ENCODE measurements around the gene SULT4A1. TPM values are rescaled to one million over a fixed set of nuclear protein-coding genes. Genes with fewer than 3 reads are reported as not detected.
A peak's percentile ranks its signal among the peaks of the same experiment; 100 is the strongest.

The SULT4A1 gene
- total RNA-seq, 1 donor from 2014 or later: 5.9 TPM

- no peak for DNase-seq (ENCODE audit: low read depth)
- H3K4me1 Mint-ChIP-seq (ENCODE audit: low read depth, unreplicated experiment): peaks cover 32% of the 10 kb centered on the region
- peaks cover 17% of the 10 kb centered on the region for H3K4me1 ChIP-seq (ENCODE audit: insufficient read depth, low read length)
Measured at GRCh38 chr22:43825651-43826050, 36.7 kb downstream of the SULT4A1 start.

GRCh38 chr22:43824724-43825420 lies 37.4 kb downstream of the SULT4A1 start:
- Histone ChIP-seq H3K4me3 (ENCODE audit: insufficient read depth, low read depth, low read length) (no peak overlapping the region), H3K9ac (ENCODE audit: low read length) (no peak overlapping the region), H3K4me2 (ENCODE audit: low read length) (no peak overlapping the region), H3K4me1 (ENCODE audit: insufficient read depth, low read length) (peaks cover 17% of the 10 kb centered on the region), H3K36me3 (ENCODE audit: insufficient read depth, low read length) (no peaks in the 10 kb centered on the region), H3K27me3 (ENCODE audit: insufficient read depth, low read length) (no peaks in the 10 kb centered on the region), H3K27ac (ENCODE audit: low read depth, low read length) (no peak overlapping the region), H3K79me2 (ENCODE audit: insufficient read depth, low read length) (no peaks in the 10 kb centered on the region), H2AFZ (ENCODE audit: low read depth, low read length) (no peak overlapping the region), H3K9me3 (ENCODE audit: insufficient read depth, low read depth, low read length) (no peaks in the 10 kb centered on the region), H4K20me1 (ENCODE audit: insufficient read depth, low read length) (no peaks in the 10 kb centered on the region)
- no peak overlapping the region for H3K4me3 Mint-ChIP-seq (ENCODE audit: unreplicated experiment)
- H3K9me3 Mint-ChIP-seq (ENCODE audit: unreplicated experiment): no peaks in the 10 kb centered on the region
- no peak overlapping the region for H3K27ac Mint-ChIP-seq (ENCODE audit: unreplicated experiment)
- FAIRE-seq: no peak
- TF ChIP-seq CTCF (IDR thresholded peaks at IDR 0.05; ENCODE audit: insufficient read depth, low read depth, low read length) (no peak), EZH2 (IDR thresholded peaks at IDR 0.05; ENCODE audit: insufficient read depth, low read length) (no peak)
- H3K4me1 Mint-ChIP-seq (ENCODE audit: low read depth, unreplicated experiment): peaks cover 32% of the 10 kb centered on the region
- peaks cover 2% of the 10 kb centered on the region for H3K36me3 Mint-ChIP-seq (ENCODE audit: low read depth, unreplicated experiment)
- H3K27me3 Mint-ChIP-seq (ENCODE audit: low read depth, unreplicated experiment): peaks cover 2% of the 10 kb centered on the region
- no peak for DNase-seq (ENCODE audit: low read depth)

More at GRCh38 chr22:43825651-43826050, 36.7 kb downstream of the SULT4A1 start:
- no peak overlapping the region for H3K4me3 Mint-ChIP-seq (ENCODE audit: unreplicated experiment)
- no peaks in the 10 kb centered on the region for H3K9me3 Mint-ChIP-seq (ENCODE audit: unreplicated experiment)
- peaks cover 4% of the 10 kb centered on the region for H3K36me3 Mint-ChIP-seq (ENCODE audit: low read depth, unreplicated experiment)
- H3K27me3 Mint-ChIP-seq (ENCODE audit: low read depth, unreplicated experiment): peaks cover 4% of the 10 kb centered on the region
- peak overlapping the region; percentile 55 for H3K27ac Mint-ChIP-seq (ENCODE audit: unreplicated experiment)
- no peak overlapping the region for H3K4me3 ChIP-seq (ENCODE audit: insufficient read depth, low read depth, low read length)
- no peaks in the 10 kb centered on the region for H4K20me1 ChIP-seq (ENCODE audit: insufficient read depth, low read length)
- H2AFZ ChIP-seq (ENCODE audit: low read depth, low read length): no peak overlapping the region
- H3K27me3 ChIP-seq (ENCODE audit: insufficient read depth, low read length): no peaks in the 10 kb centered on the region
- no peak overlapping the region for H3K9ac ChIP-seq (ENCODE audit: low read length)
- no peaks in the 10 kb centered on the region for H3K79me2 ChIP-seq (ENCODE audit: insufficient read depth, low read length)
- TF ChIP-seq EZH2 (IDR thresholded peaks at IDR 0.05; ENCODE audit: insufficient read depth, low read length) (no peak), CTCF (IDR thresholded peaks at IDR 0.05; ENCODE audit: insufficient read depth, low read depth, low read length) (no peak)
- no peak overlapping the region for H3K4me2 ChIP-seq (ENCODE audit: low read length)
- H3K36me3 ChIP-seq (ENCODE audit: insufficient read depth, low read length): no peaks in the 10 kb centered on the region
- H3K9me3 ChIP-seq (ENCODE audit: insufficient read depth, low read depth, low read length): no peaks in the 10 kb centered on the region
- no peak for FAIRE-seq
- no peak overlapping the region for H3K27ac ChIP-seq (ENCODE audit: low read depth, low read length)
